ENCODE data around the gene GPR12.
"Not testable (repeated sequence)": the region's sequence is repeated elsewhere in the genome, so short reads cannot be mapped to it uniquely, and the experiment has no call there.

Gene GPR12

DNA sequence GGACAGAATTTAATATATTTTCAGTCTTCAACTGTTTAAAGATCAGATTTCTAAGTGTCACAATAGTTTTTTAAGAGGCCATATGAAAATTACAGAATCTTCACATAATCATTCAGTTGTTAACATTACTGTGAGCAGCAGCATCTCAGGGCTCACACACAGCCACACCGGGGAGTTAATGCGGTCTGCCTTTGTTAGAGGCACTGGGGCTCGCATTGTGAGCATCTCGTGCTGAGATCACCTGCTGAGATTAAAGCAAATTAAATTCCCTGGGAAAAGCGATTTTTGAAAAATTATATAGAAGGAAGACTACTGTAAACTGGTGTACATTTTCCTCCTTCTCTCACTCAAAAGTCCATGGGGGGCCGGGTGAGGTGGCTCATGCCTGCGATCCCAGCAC, 16.6 kb downstream of the GPR12 start:
- DNase-seq: no peak

DNA sequence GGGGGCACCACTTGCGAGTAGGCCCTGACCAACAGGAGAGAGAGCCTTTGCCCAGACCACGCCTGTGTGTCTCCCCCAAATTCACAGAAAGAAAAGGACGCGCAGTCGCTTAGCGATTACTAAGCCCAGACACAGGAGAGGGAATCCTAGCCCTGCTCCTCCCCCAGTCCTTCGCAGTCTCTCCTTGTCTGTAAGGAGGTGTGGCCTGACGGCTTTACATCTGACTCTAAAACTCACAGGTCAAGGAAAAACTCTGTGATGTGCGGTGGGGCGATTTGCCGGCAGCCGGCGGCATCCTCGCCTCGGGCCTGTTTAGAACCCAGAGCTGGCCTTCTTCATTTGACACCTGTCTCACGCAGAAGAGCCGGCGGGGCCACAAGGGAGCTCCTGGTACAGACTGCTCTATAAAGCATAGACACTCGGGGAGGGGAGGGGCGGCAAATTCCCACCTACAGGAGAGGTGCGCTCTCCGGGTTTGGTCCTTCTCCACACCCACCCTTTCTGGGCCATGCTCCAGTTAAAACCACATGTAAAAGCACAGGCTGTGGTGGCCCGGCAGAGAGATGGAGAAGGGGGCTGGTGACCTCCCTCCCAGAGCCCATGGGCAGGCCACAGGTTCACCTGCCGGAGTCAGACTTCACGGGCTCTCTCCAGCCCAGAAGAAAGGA, 17.8 kb downstream of the GPR12 start:
- no peak for DNase-seq

DNA sequence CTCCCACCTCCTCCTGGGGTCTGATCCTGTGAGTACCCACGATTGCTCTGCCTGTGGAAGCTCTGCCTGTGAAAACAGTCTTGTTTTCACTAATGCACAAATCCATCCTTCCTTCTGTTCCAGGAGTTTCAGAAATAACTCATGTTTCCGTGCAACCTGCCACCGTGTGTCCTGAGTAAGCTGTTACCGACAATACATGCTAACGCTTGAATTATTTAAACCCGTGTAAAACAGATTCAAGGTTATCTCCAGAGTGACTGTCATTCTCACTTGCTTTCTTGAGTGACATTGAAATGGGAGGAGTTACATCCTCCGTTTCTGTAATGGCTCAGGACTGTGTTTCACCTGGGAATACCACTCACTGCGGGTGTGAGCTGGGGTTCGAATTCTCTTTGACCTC, 24.9 kb downstream of the GPR12 start:
- no peak for DNase-seq

DNA sequence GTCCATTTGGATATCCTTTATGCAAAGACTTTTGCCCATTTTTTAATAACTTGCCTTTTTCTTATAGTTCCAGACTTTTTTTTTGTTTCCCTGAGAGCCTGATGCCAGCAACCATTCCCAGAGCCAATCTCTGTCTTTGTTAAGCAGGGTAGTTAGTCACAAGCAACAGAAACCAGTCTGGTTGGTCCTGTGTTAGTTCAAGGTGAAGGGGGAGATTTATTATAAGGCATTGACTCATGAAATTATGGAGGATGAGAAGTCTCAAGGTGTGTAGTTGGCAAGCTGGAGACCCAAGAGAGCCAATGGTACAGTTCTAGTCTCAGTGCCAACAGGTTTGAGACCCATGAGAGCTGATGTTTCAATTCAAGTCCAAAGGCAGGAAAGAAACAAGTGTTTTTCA, 33.0 kb downstream of the GPR12 start:
- no peak for DNase-seq

DNA sequence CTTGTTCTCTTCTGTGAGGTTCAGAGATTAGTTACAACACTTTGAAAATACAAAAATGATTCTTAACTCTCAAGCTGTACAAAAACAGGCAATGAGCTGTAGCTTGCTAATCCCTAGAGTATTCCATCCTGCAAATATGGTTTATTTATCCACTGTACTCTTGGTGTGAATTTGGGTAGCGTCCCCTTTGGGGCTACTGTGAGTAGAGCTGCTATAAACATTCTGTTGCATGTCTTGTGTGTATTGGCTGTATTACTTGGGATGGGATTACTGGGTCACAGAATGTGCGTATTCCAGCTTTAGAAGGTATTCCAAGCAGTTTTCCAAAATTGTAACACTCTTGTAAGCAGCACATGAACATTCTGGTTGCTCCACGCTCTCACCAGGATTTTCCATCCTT, 33.5 kb downstream of the GPR12 start:
- DNase-seq: no peak

DNA sequence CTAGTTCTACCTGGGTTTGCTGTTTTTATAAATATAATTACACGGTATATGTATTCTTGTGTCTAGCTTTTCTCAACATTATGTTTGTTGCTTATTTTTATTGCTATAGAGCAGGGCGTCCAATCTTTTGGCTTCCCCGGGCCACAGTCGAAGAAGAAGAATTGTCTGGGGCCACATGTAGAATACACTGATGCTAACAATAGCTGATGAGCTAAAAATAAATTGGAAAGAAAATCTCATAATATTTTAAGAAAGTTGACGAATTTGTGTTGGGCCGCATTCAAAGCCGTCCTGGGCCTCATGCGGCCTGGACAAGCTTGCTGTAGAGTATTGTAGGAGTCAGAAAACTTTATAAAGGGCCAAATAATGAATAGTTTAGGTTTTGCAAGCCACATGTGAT, 33.9 kb downstream of the GPR12 start:
- no peak for DNase-seq

DNA sequence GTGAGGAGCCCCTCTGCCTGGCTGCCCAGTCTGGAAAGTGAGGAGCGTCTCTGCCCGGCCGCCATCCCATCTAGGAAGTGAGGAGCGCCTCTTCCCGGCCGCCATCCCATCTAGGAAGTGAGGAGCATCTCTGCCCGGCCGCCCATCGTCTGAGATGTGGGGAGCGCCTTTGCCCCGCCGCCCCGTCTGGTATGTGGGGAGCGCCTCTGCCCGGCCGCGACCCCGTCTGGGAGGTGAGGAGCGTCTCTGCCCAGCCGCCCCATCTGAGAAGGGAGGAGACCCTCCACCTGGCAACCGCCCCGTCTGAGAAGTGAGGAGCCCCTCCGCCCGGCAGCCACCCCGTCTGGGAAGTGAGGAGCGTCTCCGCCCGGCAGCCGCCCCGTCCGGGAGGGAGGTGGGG, 37.0 kb downstream of the GPR12 start:
- not testable (repeated sequence) for DNase-seq

DNA sequence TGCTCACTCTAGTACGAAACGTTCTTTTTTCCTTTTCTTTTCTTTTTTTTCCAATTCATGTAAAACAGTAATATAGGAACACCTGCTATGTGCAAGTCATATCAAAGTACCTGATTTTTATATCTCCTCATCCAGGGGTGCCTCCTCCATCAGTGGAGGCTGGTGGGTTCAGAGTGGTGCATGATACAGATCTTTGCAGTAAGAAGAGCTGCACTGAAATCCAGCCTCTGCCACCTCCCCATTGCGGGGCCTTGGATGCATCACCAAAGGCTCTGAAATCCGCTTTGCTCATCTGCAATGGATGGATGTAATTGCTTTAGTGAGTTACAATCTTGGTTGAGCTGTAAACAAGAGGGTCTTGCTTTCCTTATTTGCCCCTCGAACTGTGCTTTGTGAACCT, 38.3 kb downstream of the GPR12 start:
- no peak for DNase-seq

DNA sequence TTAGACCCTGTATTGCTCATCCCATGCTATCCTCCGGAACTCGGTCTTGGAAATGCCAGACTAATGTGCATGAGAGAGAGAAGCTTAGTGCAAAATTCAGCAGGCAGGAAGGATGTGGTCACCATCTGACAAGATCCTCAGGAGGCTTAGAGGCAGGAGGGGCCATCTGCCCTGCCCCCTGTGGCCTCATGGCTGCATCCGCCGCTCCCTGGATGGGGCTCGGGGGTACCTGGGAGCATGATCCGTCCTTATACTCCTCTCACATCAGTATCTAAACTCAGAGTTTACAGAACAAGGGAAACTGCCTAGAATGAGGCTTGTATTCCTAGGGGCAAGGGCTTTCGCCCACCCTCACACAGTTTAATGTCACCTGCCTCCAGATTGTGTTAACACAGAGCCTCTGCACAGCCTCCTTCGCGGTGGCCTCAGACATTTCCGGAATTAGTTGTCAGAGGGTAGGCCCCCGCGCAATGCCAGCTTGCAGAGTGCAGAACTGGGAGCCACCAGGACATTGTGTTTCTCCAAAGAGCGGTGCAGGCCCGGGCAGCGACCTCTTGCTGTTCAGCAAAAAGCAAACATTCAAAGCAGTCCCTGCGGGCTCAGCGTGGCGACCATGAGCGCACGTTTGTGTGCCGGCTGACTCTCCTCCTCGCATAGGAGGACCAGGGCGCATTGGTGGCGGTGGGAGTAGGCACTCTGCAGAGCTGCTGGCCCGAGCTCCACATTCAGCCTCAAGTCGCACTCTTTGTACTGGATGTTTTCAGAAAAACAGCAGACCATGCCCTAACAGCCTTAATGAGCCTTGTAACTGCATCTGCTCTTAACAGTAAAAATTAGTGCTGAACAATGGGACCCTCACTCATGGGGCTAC, 39.1 kb downstream of the GPR12 start:
- peak; percentile 16 for DNase-seq

DNA sequence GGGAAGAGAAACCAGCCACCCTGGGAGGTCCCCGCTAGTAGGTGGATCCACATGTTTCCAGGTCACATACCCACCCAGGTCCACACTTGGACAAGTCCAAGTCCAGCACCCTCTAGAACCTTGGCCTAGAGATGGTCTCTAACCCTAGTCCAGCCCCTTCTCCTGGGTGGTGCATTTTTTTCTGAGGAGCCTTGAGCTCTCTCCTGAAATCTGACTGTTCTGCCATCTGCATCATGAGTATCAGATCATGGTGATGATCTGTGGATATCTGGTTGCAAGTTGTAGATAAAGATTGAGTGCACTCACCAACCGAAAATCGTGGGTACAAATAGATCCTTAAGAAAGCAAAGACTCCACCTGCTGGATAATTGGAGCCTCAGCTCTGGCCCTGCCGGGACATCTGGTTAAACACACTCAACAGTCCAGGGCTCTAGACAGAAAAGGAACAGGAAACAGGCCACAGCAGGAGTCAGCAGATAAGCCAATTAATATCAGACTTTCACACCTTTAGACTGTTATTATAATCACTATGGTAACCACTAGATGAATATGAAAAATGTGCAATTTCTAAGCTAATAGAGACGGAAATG, 41.1 kb downstream of the GPR12 start:
- no peak for DNase-seq

- no peak for DNase-seq
Observed at GRCh38 chr13:26718872-26719271, 41.7 kb downstream of the GPR12 start.

DNA sequence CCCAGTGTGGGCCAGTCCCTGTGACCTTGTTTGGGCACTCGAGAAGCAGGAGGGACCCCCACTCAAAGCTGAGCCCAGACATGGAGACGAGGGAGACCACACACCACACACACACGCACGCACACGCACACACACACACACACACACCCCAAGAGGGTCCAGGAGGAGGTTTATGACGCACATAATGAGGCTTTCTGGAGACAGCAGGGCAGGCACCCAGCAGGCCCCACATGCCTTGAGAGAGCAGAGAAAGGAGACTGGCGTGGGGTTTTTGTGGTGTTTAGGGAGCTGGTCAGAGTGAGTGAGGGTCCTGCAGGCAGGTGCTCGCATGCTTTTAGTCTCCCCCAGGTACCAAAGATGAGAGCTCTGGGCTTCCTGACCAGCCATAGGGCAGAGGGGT, 42.4 kb downstream of the GPR12 start:
- DNase-seq: no peak

- DNase-seq: no peak
Observed at GRCh38 chr13:26716984-26717383, 43.6 kb downstream of the GPR12 start.

GRCh38 chr13:26713341-26713740, 47.2 kb downstream of the GPR12 start:
- DNase-seq: no peak

GRCh38 chr13:26711211-26711610, 49.4 kb downstream of the GPR12 start:
- no peak for DNase-seq

DNA sequence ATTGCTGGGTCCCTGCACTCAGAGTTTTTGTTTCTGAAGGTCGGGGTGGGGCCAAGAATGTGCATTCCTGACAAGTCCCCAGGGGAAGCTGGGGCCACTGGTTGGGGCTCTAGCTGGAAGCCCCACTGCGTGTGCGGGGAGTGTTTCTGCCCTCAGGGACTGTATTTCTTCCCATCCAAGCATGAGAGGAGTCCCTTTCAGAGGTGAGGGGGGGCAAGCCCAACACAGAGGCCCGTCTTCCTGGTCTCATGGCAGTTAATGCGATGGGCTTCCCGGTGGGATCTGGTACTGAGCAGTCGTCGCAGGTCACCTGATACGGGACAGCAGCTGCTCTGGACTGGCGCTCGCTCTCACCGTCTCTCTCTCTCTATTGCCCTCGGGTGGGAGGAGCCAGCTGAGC, 50.4 kb downstream of the GPR12 start:
- DNase-seq: no peak

DNA sequence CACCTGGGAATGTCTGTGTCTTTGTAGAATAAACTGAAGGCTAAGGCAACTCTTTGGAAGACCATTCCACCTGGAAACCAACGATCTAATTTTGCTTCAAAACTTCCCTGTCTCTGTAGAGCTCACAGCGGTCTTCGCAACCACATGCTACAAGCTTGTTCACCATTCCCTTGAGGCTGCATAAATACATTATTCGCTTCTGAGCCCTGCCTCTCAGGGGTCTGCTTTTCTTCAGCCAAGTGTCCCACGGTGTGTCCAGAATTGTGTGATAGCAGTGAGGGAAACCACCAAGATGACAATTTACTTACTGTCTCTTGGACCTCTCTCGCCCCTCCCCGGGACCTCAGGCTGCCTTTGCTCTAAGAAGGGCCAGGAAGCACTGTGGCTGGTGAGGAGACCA, 51.1 kb downstream of the GPR12 start:
- DNase-seq: no peak

DNA sequence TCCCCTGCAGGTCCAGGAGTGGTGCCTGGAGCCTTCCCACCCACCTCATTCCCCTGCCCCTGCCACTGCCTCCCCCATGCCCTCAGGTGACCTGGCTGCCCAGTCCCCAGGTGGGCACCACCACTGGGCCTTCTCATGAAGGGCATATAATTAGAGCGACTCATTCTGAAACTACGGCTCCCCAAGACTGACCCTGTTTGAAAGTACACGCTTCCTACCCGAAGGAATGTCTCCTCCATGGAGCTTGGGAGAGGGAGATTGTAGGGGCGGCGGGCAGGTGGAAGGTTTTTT, 52.6 kb downstream of the GPR12 start:
- no peak for DNase-seq

GRCh38 chr13:26707122-26708006, 53.2 kb downstream of the GPR12 start:
- DNase-seq: no peak

DNA sequence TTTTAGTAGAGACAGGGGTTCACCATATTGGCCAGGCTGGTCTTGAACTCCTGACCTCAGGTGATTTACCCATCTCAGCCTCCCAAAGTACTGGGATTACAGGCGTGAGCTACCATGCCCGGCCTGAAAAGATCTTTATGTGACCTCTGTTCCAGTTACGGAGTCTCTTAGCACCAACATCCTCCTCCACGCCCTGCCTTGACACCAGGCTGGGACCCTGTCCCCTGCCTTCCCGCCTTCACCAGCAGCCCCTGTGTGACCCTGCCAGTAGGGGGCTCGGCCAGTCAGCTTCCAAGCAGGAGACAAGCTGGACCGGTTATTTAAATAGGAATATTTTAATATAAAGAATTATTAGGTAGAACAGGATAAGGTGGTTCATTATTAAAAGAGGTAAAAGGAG, 54.2 kb downstream of the GPR12 start:
- DNase-seq: no peak

- no peak for DNase-seq
Observed at GRCh38 chr13:26705536-26705935, 55.0 kb downstream of the GPR12 start.
